HepG2 (cell line): ENCODE results near the gene NFKBIA. TPM values are rescaled to one million over a fixed set of nuclear protein-coding genes. Genes with fewer than 3 reads are reported as not detected.

Experiments
- DNMT3B ChIP-seq: conservative IDR thresholded peaks from 2 replicates; pipeline ENCODE4 v1.6.1; 2016; ENCODE audit warnings: missing biosample characterization, control low read depth
- ERF ChIP-seq: IDR thresholded peaks from 2 replicates; pipeline ENCODE4 v1.6.1; 2018; ENCODE audit warnings: missing biosample characterization, missing genetic modification reagents
- GATAD2A ChIP-seq: IDR thresholded peaks from 2 replicates; pipeline ENCODE4 v1.6.1; 2016
- HBP1 ChIP-seq: IDR thresholded peaks from 2 replicates; pipeline ENCODE4 v1.6.1; 2016; ENCODE audit warnings: low read depth, control low read depth
- KAT7 ChIP-seq: IDR thresholded peaks from 2 replicates; pipeline ENCODE4 v1.6.1; 2018; ENCODE audit warnings: borderline replicate concordance, missing compliant biosample characterization
- PATZ1 ChIP-seq: sonication (generic); formaldehyde crosslinking; IDR thresholded peaks from 2 replicates; pipeline ENCODE4 v1.4.0; 2020; ENCODE audit warnings: missing genetic modification reagents
- PCBP1 ChIP-seq: fragments of 200-400 bp; formaldehyde crosslinking; IDR thresholded peaks from 2 replicates; pipeline ENCODE4 v1.6.1; 2017; ENCODE audit warnings: mild to moderate bottlenecking, low read depth, low read length, borderline replicate concordance
- PRDM10 ChIP-seq: sonication (generic); formaldehyde crosslinking; IDR thresholded peaks from 2 replicates; pipeline ENCODE4 v1.4.0; 2020; ENCODE audit warnings: low read depth, missing genetic modification reagents
- RBAK ChIP-seq: sonication (generic); formaldehyde crosslinking; IDR thresholded peaks from 2 replicates; pipeline ENCODE4 v1.5.1; 2020; ENCODE audit warnings: mild to moderate bottlenecking, missing genetic modification reagents
- SMAD9 ChIP-seq: sonication (generic); formaldehyde crosslinking; IDR thresholded peaks from 2 replicates; pipeline ENCODE4 v1.5.1; 2020; ENCODE audit warnings: mild to moderate bottlenecking, missing genetic modification reagents
- TMF1 ChIP-seq: sonication (generic); formaldehyde crosslinking; IDR thresholded peaks from 2 replicates; pipeline ENCODE4 v1.8.1; 2022; ENCODE audit warnings: low read depth, missing genetic modification reagents
- ZBTB25 ChIP-seq: IDR thresholded peaks from 2 replicates; pipeline ENCODE4 v1.6.1; 2018; ENCODE audit warnings: missing genetic modification reagents
- ZBTB49 ChIP-seq: sonication (generic); formaldehyde crosslinking; IDR thresholded peaks from 2 replicates; pipeline ENCODE4 v1.4.0; 2020; ENCODE audit warnings: missing genetic modification reagents, borderline replicate concordance
- ZFY ChIP-seq: sonication (generic); formaldehyde crosslinking; IDR thresholded peaks from 2 replicates; pipeline ENCODE4 v1.4.0; 2020; ENCODE audit warnings: missing genetic modification reagents
- ZNF224 ChIP-seq: sonication (generic); formaldehyde crosslinking; IDR thresholded peaks from 2 replicates; pipeline ENCODE4 v1.5.0; 2020; ENCODE audit warnings: mild to moderate bottlenecking, missing genetic modification reagents
- ZNF550 ChIP-seq: sonication (generic); formaldehyde crosslinking; IDR thresholded peaks from 2 replicates; pipeline ENCODE4 v1.4.0; 2020; ENCODE audit warnings: mild to moderate bottlenecking, missing genetic modification reagents, borderline replicate concordance
- ZNF556 ChIP-seq: sonication (generic); formaldehyde crosslinking; IDR thresholded peaks from 2 replicates; pipeline ENCODE4 v1.4.0; 2020; ENCODE audit warnings: mild to moderate bottlenecking, missing genetic modification reagents, borderline replicate concordance
- ZNF7 ChIP-seq: IDR thresholded peaks from 2 replicates; pipeline ENCODE4 v1.6.1; 2016; ENCODE audit warnings: missing biosample characterization, missing genetic modification reagents
- ZNF773 ChIP-seq: sonication (generic); formaldehyde crosslinking; IDR thresholded peaks from 2 replicates; pipeline ENCODE4 v1.4.0; 2020; ENCODE audit warnings: missing genetic modification reagents, borderline replicate concordance
- polyA plus RNA-seq, 8 experiments: library from polyadenylated mRNA; depleted of rRNA in 3 of 8; stranded (reverse) in 7 of 8; unstranded in 1 of 8; fragments of >200 nt; fragmentation: Illumina TruSeq in 4 of 8; extraction: Trizol in 4 of 8; gene quantifications; 2 replicates each; pipeline versions ENCODE4 v1.2.1 to v1.2.3, GENCODE V29; 2011 to 2016; ENCODE audit warnings: low read depth in 4 of 8, missing spikeins in 1 of 8, mixed read lengths in 1 of 8; ENCODE audit not compliant: insufficient read depth in 1 of 8
- total RNA-seq, 5 experiments: library from RNA; depleted of rRNA; stranded (reverse); fragments of >200 nt; fragmentation: Illumina TruSeq; extraction: Trizol; gene quantifications; 2 replicates each; pipeline ENCODE4 v1.2.3, GENCODE V29; 2016; ENCODE audit warnings: low read depth in 1 of 5

NFKBIA gene
- total and polyA plus RNA-seq, 2 of the 13 experiments (the other 11 are each of a cell fraction or from before 2014, with no cell fraction given): 197 to 319 TPM

GRCh38 chr14:35400648-35401421, 3.7 kb downstream of the NFKBIA start (continued):
- TF ChIP-seq ZNF773 (CRISPR knock-in tag) (no peak), ZBTB25 (CRISPR knock-in tag) (no peak; the same call in 1 of the 2 replicates), ERF (CRISPR knock-in tag) (peak; percentile 96), PCBP1 (no peak), ZNF550 (CRISPR knock-in tag) (0 out of 2 replicates have a peak, but pooled peaks have one; percentile 69), GATAD2A (peak; percentile 91), HBP1 (CRISPR knock-in tag) (peak; percentile 68), ZNF224 (CRISPR knock-in tag) (0 out of 2 replicates have a peak, but pooled peaks have one; percentile 58), DNMT3B (CRISPR knock-in tag) (peak; percentile 82; the same call in 1 of the 2 replicates), ZNF556 (0 out of 2 replicates have a peak, but pooled peaks have one; percentile 39), ZNF7 (CRISPR knock-in tag) (no peak), ZBTB49 (no peak), PRDM10 (CRISPR knock-in tag) (peak; percentile 65), TMF1 (no peak), ZFY (CRISPR knock-in tag) (no peak), KAT7 (CRISPR knock-in tag) (no peak; the same call in 1 of the 2 replicates), SMAD9 (CRISPR knock-in tag) (0 out of 2 replicates have a peak, but pooled peaks have one; percentile 17), RBAK (CRISPR knock-in tag) (peak; percentile 16; the same call in 1 of the 2 replicates), PATZ1 (CRISPR knock-in tag) (peak; percentile 63)
